HPDE6-E6E7 (cell line): ENCODE results near the gene CST3.
A peak's percentile ranks its signal among the peaks of the same experiment; 100 is the strongest.
"Not testable (repeated sequence)": the region's sequence is repeated elsewhere in the genome, so short reads cannot be mapped to it uniquely, and the experiment has no call there.

Source experiments
- DNase-seq: peaks from one replicate; pipeline ENCODE4 v3.0.0; 2011; ENCODE audit warnings: missing footprints; ENCODE audit errors: extremely low spot score

Gene CST3

GRCh38 chr20:23637282-23638221 is at the start of gene CST3:
Gene CST3, minus strand, starts transcription at chr20:23637955. Its CDS starts 93 bp downstream, at chr20:23637862.
- peak; percentile 94 for DNase-seq

- no peak for DNase-seq
These were observed 48.4 kb upstream of the CST3 start for GRCh38 chr20:23686046-23686750.

- DNase-seq: not testable (repeated sequence)
These were observed 47.8 kb upstream of the CST3 start for GRCh38 chr20:23685529-23685896.

GRCh38 chr20:23684261-23684660 is 46.5 kb upstream of the CST3 start:
- no peak for DNase-seq

- no peak for DNase-seq
These were observed 46.1 kb upstream of the CST3 start for GRCh38 chr20:23683807-23684206.

GRCh38 chr20:23683281-23683680 is 45.5 kb upstream of the CST3 start:
- no peak for DNase-seq

- DNase-seq: no peak
These were observed 42.4 kb upstream of the CST3 start for GRCh38 chr20:23680146-23680545.

- DNase-seq: no peak
These were observed 41.7 kb upstream of the CST3 start for GRCh38 chr20:23679133-23680092.

GRCh38 chr20:23673209-23673608 is 35.5 kb upstream of the CST3 start:
- DNase-seq: no peak

GRCh38 chr20:23672158-23672557 is 34.4 kb upstream of the CST3 start:
- no peak for DNase-seq

GRCh38 chr20:23671479-23671878 is 33.7 kb upstream of the CST3 start:
- DNase-seq: no peak

- DNase-seq: no peak
These were observed 32.6 kb upstream of the CST3 start for GRCh38 chr20:23670361-23670760.

GRCh38 chr20:23669866-23670265 is 32.1 kb upstream of the CST3 start:
- no peak for DNase-seq

GRCh38 chr20:23669327-23669726 is 31.6 kb upstream of the CST3 start:
- DNase-seq: no peak

- DNase-seq: peak; percentile 90
These were observed 30.8 kb upstream of the CST3 start for GRCh38 chr20:23668477-23668951.

GRCh38 chr20:23667666-23668065 is 29.9 kb upstream of the CST3 start:
- DNase-seq: no peak

GRCh38 chr20:23666698-23667097 is 28.9 kb upstream of the CST3 start:
- no peak for DNase-seq

GRCh38 chr20:23666189-23666588 is 28.4 kb upstream of the CST3 start:
- no peak for DNase-seq

GRCh38 chr20:23664954-23665353 is 27.2 kb upstream of the CST3 start:
- DNase-seq: no peak

- not testable (repeated sequence) for DNase-seq
These were observed 26.3 kb upstream of the CST3 start for GRCh38 chr20:23664046-23664445.

- DNase-seq: no peak
These were observed 25.4 kb upstream of the CST3 start for GRCh38 chr20:23663180-23663579.
